Measurements from ENCODE around the gene POLR2J. TPM values are rescaled to one million over a fixed set of nuclear protein-coding genes. Genes with fewer than 3 reads are reported as not detected.
"Not testable (repeated sequence)": the region's sequence is repeated elsewhere in the genome, so short reads cannot be mapped to it uniquely, and the experiment has no call there.

Gene POLR2J
- total RNA-seq: 36.2 and 47.6 TPM in 2 replicates

DNA sequence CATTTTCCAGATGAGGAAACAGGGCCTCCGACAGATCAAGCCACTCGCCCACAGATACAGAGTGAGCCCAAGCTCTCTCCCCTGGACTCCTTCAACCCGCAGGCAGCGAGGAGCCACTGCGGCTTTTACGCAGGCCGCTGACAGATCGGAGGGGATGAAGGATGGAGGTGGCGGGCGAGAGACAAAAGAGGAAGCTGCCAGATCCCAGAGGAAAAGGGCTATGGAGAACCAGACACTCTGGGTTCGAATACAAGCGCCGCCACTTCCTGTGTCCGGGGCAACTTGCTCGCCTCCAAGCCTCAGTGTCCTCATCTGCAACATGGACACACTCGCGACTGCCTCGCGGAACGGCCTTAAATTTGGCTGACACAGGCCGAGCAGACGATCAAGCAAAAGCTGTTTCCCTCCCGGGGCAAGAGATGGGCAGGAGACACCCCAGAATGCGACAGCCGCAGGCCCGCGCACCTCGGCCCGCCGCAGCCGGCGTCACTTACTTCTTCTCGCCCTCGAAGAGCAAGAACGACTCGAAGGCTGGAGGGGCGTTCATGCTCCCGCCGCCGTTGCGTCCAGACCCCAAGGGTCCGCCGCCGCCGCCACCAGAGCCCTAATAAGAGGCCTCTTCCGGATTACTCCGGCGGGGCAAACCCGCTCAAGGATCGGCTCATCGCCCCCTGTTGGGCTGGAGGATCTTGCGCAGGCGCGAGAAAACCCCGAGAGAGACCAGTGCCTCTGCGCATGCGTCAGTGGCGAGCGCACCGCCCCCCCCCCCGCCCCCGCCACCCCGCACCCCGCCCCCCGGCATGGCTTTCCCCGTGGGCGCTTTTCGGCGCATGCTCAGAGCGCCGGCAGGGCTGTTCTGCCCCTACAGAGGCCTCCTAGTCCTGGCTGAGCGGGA lies at the start of gene POLR2J:
POLR2J (minus strand) TSS at position 609 of the 895 bp plus-strand sequence; CDS start at position 547, 62 bp downstream.
- peak within 1 kb of the TSS; percentile 35 for H3K4me3 ChIP-seq (ENCODE audit: low read depth, low read length)
- DNase-seq (ENCODE audit: low read depth); H3K36me3 ChIP-seq (ENCODE audit: control insufficient read depth, insufficient read depth, low read length); H3K27me3 ChIP-seq (ENCODE audit: control insufficient read depth, insufficient read depth, low read length): not testable (repeated sequence)

DNA sequence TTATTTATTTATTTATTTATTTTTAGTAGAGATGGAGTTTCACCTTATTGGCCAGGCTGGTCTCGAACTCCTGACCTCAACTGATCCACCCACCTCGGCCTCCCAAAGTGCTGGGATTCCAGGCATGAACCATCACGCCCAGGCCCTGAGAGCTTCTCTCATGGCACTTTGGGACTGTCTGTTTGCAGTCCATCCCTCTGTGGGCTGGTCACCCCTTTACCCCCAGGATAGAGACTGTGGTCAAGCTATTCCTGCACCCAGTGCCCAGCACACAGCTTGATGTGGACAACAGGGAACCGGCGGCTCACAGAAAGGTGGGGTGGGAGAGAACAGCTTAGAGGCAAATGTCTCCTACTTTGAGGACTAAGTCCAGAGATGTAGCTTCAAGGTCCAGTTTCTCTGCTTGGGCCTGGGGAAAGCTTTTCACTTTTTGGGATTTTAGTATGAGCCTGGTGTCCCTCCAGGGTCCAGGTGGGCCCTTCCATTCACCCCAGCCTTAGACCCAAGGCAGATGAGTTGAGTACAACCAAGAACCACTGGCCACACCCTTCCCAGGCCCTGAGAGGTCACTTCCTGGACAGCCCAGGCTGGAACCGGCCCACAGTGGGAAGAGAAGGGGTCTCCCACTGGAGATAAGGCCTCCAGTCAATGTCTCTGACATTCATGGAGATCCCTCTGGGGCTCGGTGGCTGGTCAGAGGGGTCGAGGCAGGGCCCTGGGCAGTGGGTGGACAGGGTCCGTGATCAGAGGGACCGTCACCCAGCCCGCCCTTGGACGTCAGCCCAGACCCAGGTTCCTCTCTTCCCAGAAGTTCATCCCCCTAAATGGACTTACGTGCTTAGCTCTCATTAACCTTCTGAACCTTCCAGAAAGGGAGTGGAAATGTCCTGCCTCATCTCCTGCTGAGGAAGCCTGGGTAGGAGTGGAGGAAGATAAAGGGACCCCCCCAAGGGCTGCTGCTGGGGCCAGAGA lies 49.4 kb upstream of the POLR2J start:
- DNase-seq (ENCODE audit: low read depth); H3K27me3 ChIP-seq (ENCODE audit: control insufficient read depth, insufficient read depth, low read length); H3K4me3 ChIP-seq (ENCODE audit: low read depth, low read length); H3K36me3 ChIP-seq (ENCODE audit: control insufficient read depth, insufficient read depth, low read length): not testable (repeated sequence)

DNA sequence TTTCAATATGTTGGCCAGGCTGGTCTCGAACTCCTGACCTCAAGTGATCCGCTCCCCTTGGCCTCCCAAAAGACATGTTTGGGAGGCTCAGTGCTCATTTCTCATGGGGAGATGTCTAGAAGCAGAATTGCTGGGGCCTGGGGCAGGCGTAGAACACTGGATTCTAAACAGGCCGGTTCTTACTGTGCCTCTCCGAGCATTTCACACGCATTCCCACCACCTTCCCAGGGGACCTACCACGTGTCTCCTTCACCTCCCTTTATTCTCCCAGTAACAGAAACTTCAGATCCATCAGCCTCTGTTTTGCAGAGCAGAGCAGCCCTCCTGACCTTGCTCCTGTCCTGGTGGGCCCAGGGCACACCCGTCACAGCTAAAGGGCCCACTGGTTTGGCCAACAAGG lies 48.5 kb upstream of the POLR2J start:
- not testable (repeated sequence) for H3K27me3 ChIP-seq (ENCODE audit: control insufficient read depth, insufficient read depth, low read length); H3K4me3 ChIP-seq (ENCODE audit: low read depth, low read length); H3K36me3 ChIP-seq (ENCODE audit: control insufficient read depth, insufficient read depth, low read length); DNase-seq (ENCODE audit: low read depth)

DNA sequence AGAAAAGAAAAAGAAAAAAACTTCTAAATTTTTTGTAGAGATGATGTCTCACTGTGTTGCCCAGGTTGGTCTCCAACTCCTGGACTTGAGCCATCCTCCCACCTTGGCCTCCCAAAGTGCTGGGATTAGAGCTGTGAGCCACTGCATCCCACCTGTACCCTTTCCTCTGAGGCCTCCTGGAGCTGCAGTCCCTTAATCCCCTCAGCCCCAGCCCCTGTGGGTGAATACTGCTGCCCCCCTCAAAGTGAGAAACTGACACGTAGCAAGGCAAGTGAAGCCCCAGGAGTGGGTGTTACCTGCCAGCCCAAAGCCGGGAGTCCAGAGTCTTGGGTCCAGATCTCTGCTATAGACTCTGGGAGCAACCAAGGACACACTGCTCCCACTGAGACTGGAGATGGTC lies 46.1 kb upstream of the POLR2J start:
- not testable (repeated sequence) for H3K36me3 ChIP-seq (ENCODE audit: control insufficient read depth, insufficient read depth, low read length); H3K4me3 ChIP-seq (ENCODE audit: low read depth, low read length); DNase-seq (ENCODE audit: low read depth); H3K27me3 ChIP-seq (ENCODE audit: control insufficient read depth, insufficient read depth, low read length)

DNA sequence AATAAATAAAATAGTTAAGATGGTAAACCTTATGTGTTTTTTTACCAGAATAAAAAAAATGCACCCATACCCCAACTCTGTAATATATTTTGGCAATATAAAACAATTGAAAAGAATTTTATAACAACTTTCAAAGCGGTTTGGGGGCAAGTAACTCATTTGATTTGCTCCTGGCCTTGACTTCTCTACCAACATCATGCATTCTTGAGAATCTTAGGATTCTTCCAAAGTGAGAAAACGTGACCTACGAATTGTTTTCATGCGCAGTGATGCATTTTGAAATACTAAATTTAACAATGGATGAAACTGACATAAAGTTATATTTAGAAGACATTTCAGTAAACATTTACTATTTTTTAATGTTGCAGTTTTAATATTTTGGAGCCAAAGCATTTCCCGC lies 42.1 kb upstream of the POLR2J start:
- not testable (repeated sequence) for H3K36me3 ChIP-seq (ENCODE audit: control insufficient read depth, insufficient read depth, low read length); H3K4me3 ChIP-seq (ENCODE audit: low read depth, low read length); DNase-seq (ENCODE audit: low read depth); H3K27me3 ChIP-seq (ENCODE audit: control insufficient read depth, insufficient read depth, low read length)

DNA sequence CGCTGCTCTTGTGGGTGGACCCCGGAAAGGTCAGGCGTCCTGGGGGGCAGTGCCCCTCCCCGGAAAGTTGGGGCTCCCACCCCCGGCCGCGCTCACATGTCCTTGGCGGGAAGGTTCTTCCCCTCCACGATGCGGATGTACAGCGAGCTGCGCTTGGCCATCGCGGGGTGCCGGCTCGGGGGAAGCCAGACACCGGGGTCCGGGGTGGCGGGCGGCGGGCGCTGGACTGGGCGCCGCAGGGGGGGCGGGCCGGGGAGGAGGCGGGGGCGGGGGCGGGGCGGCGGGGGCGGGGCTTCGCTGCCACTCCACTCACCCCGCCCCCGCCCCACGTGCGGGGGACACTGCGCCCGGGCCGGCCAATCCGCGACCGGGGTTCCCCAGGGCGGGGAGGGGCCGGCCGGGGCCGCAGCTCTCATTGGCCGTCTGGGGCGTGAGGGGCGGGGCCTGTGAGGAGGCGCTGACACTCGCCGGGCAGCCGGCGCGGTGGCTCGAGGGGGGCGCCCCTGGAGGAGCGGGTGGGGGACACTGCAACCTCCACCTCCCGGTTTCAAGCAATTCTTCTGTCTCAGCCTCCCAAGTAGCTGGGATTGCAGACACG lies 38.9 kb upstream of the POLR2J start, which contains the start of gene RASA4B:
RASA4B (minus strand) TSS at position 228 of the 598 bp plus-strand sequence; CDS start at position 161, 67 bp downstream.
- not testable (repeated sequence) for H3K36me3 ChIP-seq (ENCODE audit: control insufficient read depth, insufficient read depth, low read length); H3K27me3 ChIP-seq (ENCODE audit: control insufficient read depth, insufficient read depth, low read length); DNase-seq (ENCODE audit: low read depth); H3K4me3 ChIP-seq (ENCODE audit: low read depth, low read length)

DNA sequence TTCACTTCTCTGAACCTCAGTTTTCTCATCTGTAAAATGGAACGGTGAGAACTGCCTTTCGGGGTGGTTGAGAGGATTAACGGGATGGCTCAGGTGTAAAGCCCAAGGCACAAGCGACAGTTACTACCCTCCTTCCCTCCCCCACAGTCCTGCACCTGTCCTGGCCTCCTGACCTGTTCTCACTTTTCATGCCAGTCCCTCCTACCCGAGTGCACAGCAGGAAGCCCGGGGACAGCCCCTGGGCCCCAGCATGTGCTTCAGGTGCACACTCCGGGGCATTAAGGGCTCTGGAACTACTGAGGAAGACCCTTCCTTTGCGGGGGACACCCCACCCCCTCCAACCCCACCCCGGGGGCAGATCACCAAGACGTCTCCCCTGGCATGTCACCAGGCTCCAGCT lies 38.2 kb upstream of the POLR2J start:
- H3K27me3 ChIP-seq (ENCODE audit: control insufficient read depth, insufficient read depth, low read length); H3K4me3 ChIP-seq (ENCODE audit: low read depth, low read length); H3K36me3 ChIP-seq (ENCODE audit: control insufficient read depth, insufficient read depth, low read length); DNase-seq (ENCODE audit: low read depth): not testable (repeated sequence)

DNA sequence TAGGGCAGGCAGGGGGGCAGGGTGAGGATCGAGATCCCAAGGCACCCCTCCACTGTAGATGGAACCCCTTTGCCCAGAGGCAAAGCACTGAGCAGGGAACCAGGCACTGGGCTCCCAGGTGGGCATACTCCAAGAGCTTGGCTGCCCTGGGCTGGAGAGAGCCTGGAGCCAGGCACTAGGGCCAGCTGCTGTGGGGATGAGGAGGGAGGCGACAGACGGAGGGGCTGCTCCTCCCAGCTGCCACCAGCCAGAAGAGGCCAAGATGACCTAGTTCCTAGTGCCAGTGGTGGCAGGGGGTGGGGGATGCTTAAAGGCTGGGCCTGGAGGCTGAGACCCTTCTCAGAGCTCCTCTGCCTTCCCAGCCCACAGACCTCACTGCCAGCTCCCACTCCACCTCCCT lies 37.2 kb upstream of the POLR2J start:
- not testable (repeated sequence) for H3K36me3 ChIP-seq (ENCODE audit: control insufficient read depth, insufficient read depth, low read length); DNase-seq (ENCODE audit: low read depth); H3K27me3 ChIP-seq (ENCODE audit: control insufficient read depth, insufficient read depth, low read length); H3K4me3 ChIP-seq (ENCODE audit: low read depth, low read length)

DNA sequence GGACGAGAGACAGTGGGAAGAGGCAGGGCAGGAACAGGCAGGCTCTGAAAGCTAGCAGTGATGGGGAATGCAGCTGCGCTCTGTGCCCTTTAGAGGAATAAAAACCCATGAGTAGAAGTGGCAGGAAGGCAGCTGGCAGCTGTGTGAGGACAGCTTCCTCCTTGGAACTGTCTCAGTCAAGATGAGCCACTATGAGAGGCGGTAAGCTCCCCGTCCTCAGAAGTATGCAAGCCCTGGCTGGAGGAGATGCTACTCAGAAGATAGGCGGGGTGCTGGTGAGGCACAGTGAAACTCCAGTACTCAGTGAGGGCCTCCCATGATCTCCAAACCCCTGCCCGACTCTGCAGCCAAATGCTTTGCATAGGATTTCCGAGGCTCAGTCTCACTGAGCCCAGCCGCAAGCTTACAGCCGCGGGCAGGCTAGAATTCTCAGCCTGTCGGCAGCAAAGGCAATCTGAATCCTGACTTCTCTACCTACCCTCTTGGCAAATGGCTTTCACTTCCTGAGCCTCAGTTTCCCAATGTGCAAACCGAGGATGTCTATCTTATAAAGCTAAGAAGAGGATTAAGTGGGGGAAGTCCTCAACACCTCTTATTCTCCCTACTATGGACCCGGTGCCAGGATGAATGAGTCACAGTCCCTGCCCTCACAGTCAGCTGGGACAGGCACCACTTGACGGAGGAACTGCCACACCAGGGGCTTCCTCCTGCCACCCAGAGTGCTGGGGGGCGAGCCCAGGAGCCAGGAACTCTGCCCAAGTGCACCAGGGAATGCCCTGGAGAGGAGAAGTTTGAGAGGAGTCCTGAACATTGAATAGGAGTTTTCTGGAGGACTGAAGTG lies 36.4 kb upstream of the POLR2J start:
- not testable (repeated sequence) for H3K36me3 ChIP-seq (ENCODE audit: control insufficient read depth, insufficient read depth, low read length); DNase-seq (ENCODE audit: low read depth); H3K27me3 ChIP-seq (ENCODE audit: control insufficient read depth, insufficient read depth, low read length); H3K4me3 ChIP-seq (ENCODE audit: low read depth, low read length)

DNA sequence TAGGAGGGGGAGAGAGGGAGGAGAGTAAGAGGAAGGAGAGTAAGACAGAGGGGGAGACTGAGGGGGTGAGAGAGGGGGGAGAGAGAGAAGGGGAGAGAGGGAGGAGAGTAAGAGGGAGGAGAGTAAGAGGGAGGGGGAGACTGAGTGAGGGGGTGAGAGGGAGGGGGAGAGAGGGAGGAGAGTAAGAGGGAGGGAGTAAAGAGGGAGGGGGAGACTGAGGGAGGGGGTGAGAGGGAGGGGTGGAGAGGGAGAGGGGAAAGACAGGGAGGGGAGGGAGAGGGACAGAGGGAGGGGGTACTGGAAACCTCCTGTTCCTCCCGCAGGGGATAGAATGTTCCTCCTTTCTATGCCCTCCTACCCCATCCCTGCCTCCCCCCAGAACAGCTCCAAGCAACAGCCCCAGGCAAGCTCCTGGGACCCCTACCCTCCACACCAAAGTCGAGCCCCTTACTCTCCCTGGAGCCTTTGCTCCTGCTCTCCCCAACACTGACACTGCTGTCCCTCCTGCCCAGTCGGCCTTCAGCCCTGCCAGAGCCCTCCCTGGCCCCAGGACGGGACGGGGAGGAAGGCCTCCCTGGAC lies 34.0 kb upstream of the POLR2J start:
- not testable (repeated sequence) for H3K36me3 ChIP-seq (ENCODE audit: control insufficient read depth, insufficient read depth, low read length); H3K27me3 ChIP-seq (ENCODE audit: control insufficient read depth, insufficient read depth, low read length)
- H3K4me3 ChIP-seq (ENCODE audit: low read depth, low read length): peak overlapping the region; percentile 26
- peak; percentile 60 for DNase-seq (ENCODE audit: low read depth)

DNA sequence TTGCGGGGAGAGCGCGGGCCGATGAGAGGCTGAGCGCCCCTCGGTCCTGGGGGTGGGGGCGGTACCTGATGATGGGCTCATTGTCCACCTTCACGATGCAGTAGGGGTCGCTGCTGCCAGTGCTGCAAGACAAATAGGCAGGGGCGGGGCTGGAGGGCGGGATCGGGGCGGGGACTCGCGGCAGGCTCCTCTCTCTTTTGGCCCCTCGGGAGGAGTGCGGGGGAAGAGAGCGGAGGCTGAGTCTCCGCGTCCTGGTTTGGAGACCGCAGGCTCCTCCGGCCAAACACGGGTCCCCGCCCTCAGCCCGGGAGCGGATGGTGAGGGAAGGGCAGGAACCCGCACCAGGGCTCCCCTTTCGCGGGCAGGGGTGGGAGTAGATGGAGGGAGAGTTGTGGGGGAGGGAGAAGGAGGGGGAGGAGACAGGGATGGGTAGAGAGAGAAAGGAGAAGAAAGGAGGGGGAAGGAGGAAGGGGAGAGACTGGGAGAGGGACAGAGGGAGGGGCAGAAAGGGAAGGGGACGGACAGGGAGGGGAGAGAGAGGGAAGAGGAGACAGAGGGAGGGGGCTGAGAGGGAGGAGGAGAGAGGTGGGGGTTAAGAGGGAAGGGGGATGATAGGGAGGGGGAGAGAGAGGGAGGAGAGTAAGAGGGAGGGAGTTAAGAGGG lies 33.3 kb upstream of the POLR2J start:
- H3K4me3 ChIP-seq (ENCODE audit: low read depth, low read length); DNase-seq (ENCODE audit: low read depth); H3K27me3 ChIP-seq (ENCODE audit: control insufficient read depth, insufficient read depth, low read length); H3K36me3 ChIP-seq (ENCODE audit: control insufficient read depth, insufficient read depth, low read length): not testable (repeated sequence)

DNA sequence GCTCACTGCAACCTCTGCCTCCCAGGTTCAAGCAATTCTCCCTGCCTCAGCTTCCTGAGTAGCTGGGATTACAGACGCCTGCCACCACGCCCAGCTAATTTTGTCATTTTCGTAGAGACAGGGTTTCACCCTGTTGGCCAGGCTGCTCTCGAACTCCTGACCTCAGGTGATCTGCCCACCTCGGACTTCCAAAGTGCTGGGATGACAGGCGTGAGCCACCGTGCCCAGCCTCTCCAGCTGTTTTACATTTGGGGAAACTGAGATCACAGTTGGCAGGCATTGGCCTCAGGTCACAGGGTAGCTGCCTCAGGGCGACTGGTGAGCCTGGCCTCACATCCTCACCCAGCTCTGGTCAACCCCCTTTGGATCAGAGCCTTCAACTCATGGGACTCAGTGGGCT lies 31.9 kb upstream of the POLR2J start:
- H3K4me3 ChIP-seq (ENCODE audit: low read depth, low read length); H3K27me3 ChIP-seq (ENCODE audit: control insufficient read depth, insufficient read depth, low read length); DNase-seq (ENCODE audit: low read depth); H3K36me3 ChIP-seq (ENCODE audit: control insufficient read depth, insufficient read depth, low read length): not testable (repeated sequence)

Measured in kidney epithelial cell (primary cell).